ENCODE measurements around the gene SLC7A10. TPM values are rescaled to one million over a fixed set of nuclear protein-coding genes. Genes with fewer than 3 reads are reported as not detected.

The SLC7A10 gene
- total RNA-seq, 1 experiment from 2014 or later, result 2.9 TPM

GRCh38 chr19:33267706-33268105 lies 42.1 kb upstream of the SLC7A10 start:
- no peaks in the 10 kb centered on the region for H3K36me3 Mint-ChIP-seq (ENCODE audit: insufficient read depth in 1 of 3, low read depth in 3 of 3)
- Histone ChIP-seq H4K91ac (ENCODE audit: insufficient read length, low read depth, low read length) (no peak overlapping the region), H3K27ac (ENCODE audit: insufficient read length, low read depth, low read length) (no peak overlapping the region), H3K4me2 (ENCODE audit: insufficient read depth, insufficient read length, low read length) (no peak overlapping the region), H3K23me2 (ENCODE audit: insufficient read length, low read depth, low read length, poor library complexity, severe bottlenecking) (no peaks in the 10 kb centered on the region), H3K14ac (ENCODE audit: insufficient read depth, low read length) (0 out of 2 replicates have a peak overlapping the region, but pooled peaks have one; percentile 0), H2BK5ac (ENCODE audit: insufficient read length, low read length) (no peak overlapping the region), H2BK15ac (ENCODE audit: low read depth, low read length) (no peak overlapping the region), H2BK12ac (ENCODE audit: insufficient read length, low read depth, low read length) (no peak overlapping the region), H3K27me3 (ENCODE audit: insufficient read depth, low read length) (no peaks in the 10 kb centered on the region), H3K4ac (ENCODE audit: low read depth, low read length) (no peak overlapping the region), H3K4me1 (ENCODE audit: insufficient read depth, low read length) (no peaks in the 10 kb centered on the region; the same call in 1 of the 2 replicates), H3K9ac (ENCODE audit: extremely low read depth, insufficient read length, low read length) (no peak overlapping the region), H3K56ac (ENCODE audit: insufficient read length, low read depth, low read length) (no peak overlapping the region), H2AFZ (ENCODE audit: low read length) (no peak overlapping the region), H3K79me1 (ENCODE audit: insufficient read depth, low read depth, low read length, poor library complexity, severe bottlenecking) (no peaks in the 10 kb centered on the region), H4K20me1 (ENCODE audit: control insufficient read depth, insufficient read depth, insufficient read length) (no peaks in the 10 kb centered on the region), H2BK120ac (ENCODE audit: low read depth, low read length, poor library complexity, severe bottlenecking) (no peak overlapping the region), H3K79me2 (ENCODE audit: insufficient read depth, low read length) (no peaks in the 10 kb centered on the region), H4K5ac (ENCODE audit: insufficient read length, low read depth, low read length) (no peak overlapping the region), H2BK20ac (ENCODE audit: low read depth, low read length, poor library complexity, severe bottlenecking) (no peak overlapping the region), H3K9me3 (ENCODE audit: control insufficient read depth, low read depth, low read length) (no peaks in the 10 kb centered on the region), H3K18ac (ENCODE audit: insufficient read length, low read depth, low read length) (no peak overlapping the region), H4K8ac (replicated peaks; ENCODE audit: insufficient read length, low read depth, low read length) (no peak overlapping the region), H2AK5ac (ENCODE audit: insufficient read length, low read length) (no peak overlapping the region), H3T11ph (ENCODE audit: low read length) (no peak overlapping the region), H3K23ac (ENCODE audit: insufficient read length, low read depth, low read length) (no peak overlapping the region)
- H3K27me3 Mint-ChIP-seq (ENCODE audit: low read depth), result no peaks in the 10 kb centered on the region; the same call in 1 of the 2 replicates
- H3K9me3 Mint-ChIP-seq, result no peaks in the 10 kb centered on the region; a peak in 1 of 5 replicates
- no peak overlapping the region for H3K4me3 Mint-ChIP-seq
- no peak for DNase-seq
- H3K4me1 Mint-ChIP-seq, result peaks cover 4 to 6% of the 10 kb centered on the region in 2 experiments; a peak in 1 of 4 replicates
- WGBS (ENCODE audit: extremely low coverage, insufficient read length, low lambda C conversion rate), result no CpG with 5 or more reads among the region's 14 CpGs
- TF ChIP-seq CTCF (conservative IDR thresholded peaks at IDR 0.05), result no peak
- H3K27ac Mint-ChIP-seq, result no peak overlapping the region
